Epithelial cell of prostate (primary cell): ENCODE results near the gene BACH2.

Source experiments
- DNase-seq: peaks from one replicate; pipeline ENCODE4 v3.0.0-alpha.2; 2011; ENCODE audit warnings: low read depth, low spot score
- H3K27ac ChIP-seq: fragments of 450-650 bp; 2 replicates; pipeline ENCODE4 v1.5.1; 2017; ENCODE audit warnings: mild to moderate bottlenecking

BACH2 gene

GRCh38 chr6:90192857-90193256 is 103.8 kb downstream of the BACH2 start:
- no peak overlapping the region for H3K27ac ChIP-seq
- no peak for DNase-seq

- no peak overlapping the region for H3K27ac ChIP-seq
- no peak for DNase-seq
Measured at GRCh38 chr6:90190752-90191395, 105.8 kb downstream of the BACH2 start.

- no peak for DNase-seq
Measured at GRCh38 chr6:90190131-90190530, 106.5 kb downstream of the BACH2 start.

GRCh38 chr6:90187437-90188121 is 109.1 kb downstream of the BACH2 start:
- no peak overlapping the region for H3K27ac ChIP-seq
- no peak for DNase-seq

More at GRCh38 chr6:90190131-90190530, 106.5 kb downstream of the BACH2 start:
- no peak overlapping the region for H3K27ac ChIP-seq

- DNase-seq: no peak
- no peak overlapping the region for H3K27ac ChIP-seq
Measured at GRCh38 chr6:90186637-90187371, 109.8 kb downstream of the BACH2 start.

GRCh38 chr6:90186026-90186425 is 110.6 kb downstream of the BACH2 start:
- no peak for DNase-seq
- H3K27ac ChIP-seq: no peak overlapping the region

GRCh38 chr6:90184334-90185298 is 112.0 kb downstream of the BACH2 start:
- peak; percentile 57 for DNase-seq
- peak overlapping the region; percentile 13 for H3K27ac ChIP-seq

- no peak overlapping the region for H3K27ac ChIP-seq
- no peak for DNase-seq
Measured at GRCh38 chr6:90183587-90184333, 112.9 kb downstream of the BACH2 start.

- DNase-seq: no peak
- no peak overlapping the region for H3K27ac ChIP-seq
Measured at GRCh38 chr6:90180526-90180925, 116.1 kb downstream of the BACH2 start.

- no peak for DNase-seq
- no peak overlapping the region for H3K27ac ChIP-seq
Measured at GRCh38 chr6:90179190-90180169, 117.2 kb downstream of the BACH2 start.

- no peak for DNase-seq
- H3K27ac ChIP-seq: no peak overlapping the region
Measured at GRCh38 chr6:90178384-90178855, 118.2 kb downstream of the BACH2 start.

- H3K27ac ChIP-seq: no peak overlapping the region
- no peak for DNase-seq
Measured at GRCh38 chr6:90177544-90178383, 118.9 kb downstream of the BACH2 start.

- H3K27ac ChIP-seq: peak overlapping the region; percentile 58
- peak; percentile 66 for DNase-seq
Measured at GRCh38 chr6:90175627-90176538, 120.8 kb downstream of the BACH2 start.

- H3K27ac ChIP-seq: no peak overlapping the region
- no peak for DNase-seq
Measured at GRCh38 chr6:90173262-90173925, 123.2 kb downstream of the BACH2 start.

GRCh38 chr6:90170601-90171000 is 126.0 kb downstream of the BACH2 start:
- DNase-seq: no peak
- no peak overlapping the region for H3K27ac ChIP-seq

GRCh38 chr6:90169374-90169773 is 127.3 kb downstream of the BACH2 start:
- no peak for DNase-seq
- H3K27ac ChIP-seq: peak overlapping the region; percentile 63
